Activated T-helper 1 cell treated with anti-CD3 and anti-CD28 coated beads, Interleukin-2, amount 50 U/mL, for 16 hours (primary cell): ENCODE results near the gene BOLA3.
"Not testable (repeated sequence)": the region's sequence is repeated elsewhere in the genome, so short reads cannot be mapped to it uniquely, and the experiment has no call there.

Source experiments
- DNase-seq, 2 donors: peaks; one replicate each; pipeline ENCODE4 v3.0.0-alpha.2; 2020; ENCODE audit warnings: low read depth in 1 of 2, low spot score in 1 of 2

The BOLA3 gene

DNA sequence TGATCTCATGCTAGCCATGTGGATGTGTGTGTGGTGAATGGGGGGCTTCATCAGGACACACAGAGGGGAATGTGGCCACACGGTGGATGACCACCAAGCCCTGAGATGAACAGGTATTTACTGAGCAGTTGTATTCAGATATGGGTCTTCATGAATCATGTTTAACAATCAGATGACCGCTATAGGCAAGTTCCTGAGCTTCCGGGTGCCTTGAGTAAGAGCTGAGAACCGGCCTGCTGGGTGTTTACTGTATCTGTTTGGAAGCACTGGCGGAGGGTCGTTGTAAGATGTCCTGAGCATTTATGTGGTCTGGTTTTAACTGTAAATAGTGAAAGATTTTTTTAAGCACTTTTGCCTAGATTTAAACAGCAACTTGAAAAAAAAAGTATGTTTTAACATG lies 43.9 kb downstream of the BOLA3 start:
- DNase-seq: no peak

DNA sequence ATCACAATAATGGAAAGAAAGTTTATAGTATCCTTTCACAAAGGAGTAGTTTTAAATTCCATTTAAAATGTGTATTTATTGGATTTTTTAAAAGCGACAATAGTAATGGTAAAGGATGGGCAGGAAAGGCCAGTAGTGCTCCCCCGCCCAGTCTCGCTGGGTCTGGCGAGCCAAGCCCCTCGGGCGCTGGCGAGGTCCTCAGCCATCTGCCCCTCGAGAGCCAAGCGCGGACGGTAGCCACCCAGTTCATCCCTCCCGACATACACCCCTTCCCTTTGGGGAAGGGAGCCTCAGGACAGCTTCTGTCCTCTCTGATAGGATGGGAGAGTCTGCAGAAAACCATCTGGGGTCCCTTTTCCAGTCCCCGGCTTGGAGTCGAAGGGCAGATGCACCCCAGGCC lies 45.2 kb downstream of the BOLA3 start:
- DNase-seq: no peak

DNA sequence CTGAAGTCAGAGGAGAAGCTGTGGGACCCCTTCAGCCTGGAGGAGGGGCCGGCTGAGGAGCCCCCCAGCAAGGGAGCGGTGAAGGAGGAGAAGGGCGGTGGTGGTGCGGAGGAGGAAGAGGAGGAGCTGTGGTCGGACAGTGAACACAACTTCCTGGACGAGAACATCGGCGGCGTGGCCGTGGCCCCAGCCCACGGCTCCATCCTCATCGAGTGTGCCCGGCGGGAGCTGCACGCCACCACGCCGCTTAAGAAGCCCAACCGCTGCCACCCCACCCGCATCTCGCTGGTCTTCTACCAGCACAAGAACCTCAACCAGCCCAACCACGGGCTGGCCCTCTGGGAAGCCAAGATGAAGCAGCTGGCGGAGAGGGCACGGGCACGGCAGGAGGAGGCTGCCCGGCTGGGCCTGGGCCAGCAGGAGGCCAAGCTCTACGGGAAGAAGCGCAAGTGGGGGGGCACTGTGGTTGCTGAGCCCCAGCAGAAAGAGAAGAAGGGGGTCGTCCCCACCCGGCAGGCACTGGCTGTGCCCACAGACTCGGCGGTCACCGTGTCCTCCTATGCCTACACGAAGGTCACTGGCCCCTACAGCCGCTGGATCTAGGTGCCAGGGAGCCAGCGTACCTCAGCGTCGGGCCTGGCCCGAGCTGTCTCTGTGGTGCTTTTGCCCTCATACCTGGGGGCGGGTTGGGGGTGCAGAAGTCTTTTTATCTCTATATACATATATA lies 46.0 kb downstream of the BOLA3 start:
- no peak for DNase-seq

DNA sequence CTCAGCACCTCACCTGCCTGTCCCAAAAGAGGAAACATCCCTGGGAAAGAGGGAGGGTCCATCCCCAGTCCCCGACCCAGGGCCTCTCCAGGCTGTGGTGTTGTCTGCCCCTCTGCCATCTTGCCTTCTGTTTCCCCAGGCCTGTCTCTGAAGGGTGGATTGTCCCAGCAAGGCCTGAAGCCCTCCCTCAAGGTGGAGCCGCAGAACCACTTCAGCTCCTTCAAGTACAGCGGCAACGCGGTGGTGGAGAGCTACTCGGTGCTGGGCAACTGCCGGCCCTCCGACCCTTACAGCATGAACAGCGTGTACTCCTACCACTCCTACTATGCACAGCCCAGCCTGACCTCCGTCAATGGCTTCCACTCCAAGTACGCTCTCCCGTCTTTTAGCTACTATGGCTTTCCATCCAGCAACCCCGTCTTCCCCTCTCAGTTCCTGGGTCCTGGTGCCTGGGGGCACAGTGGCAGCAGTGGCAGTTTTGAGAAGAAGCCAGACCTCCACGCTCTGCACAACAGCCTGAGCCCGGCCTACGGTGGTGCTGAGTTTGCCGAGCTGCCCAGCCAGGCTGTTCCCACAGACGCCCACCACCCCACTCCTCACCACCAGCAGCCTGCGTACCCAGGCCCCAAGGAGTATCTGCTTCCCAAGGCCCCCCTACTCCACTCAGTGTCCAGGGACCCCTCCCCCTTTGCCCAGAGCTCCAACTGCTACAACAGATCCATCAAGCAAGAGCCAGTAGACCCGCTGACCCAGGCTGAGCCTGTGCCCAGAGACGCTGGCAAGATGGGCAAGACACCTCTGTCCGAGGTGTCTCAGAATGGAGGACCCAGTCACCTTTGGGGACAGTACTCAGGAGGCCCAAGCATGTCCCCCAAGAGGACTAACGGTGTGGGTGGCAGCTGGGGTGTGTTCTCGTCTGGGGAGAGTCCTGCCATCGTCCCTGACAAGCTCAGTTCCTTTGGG lies 47.2 kb downstream of the BOLA3 start:
- no peak for DNase-seq

DNA sequence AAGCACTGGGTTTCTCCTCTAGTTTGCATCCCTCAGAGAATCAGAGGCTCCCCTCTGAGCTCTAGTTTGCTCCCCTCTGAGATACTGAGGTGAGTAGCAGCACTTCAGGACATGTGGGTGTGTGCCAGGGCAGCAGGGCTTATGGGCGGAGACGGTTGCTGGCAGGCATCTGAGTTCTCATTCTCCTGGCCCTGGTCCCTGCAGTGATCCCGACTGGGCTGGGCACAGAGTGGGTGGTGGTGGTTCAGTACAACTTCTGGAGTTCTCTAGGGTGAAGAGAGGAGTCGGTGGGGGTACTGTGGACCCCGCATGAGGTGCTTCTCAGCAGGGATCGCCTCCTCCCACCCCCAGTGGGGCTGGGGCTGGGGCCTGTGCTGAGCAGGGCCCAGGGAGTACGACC lies 47.9 kb downstream of the BOLA3 start:
- no peak for DNase-seq

DNA sequence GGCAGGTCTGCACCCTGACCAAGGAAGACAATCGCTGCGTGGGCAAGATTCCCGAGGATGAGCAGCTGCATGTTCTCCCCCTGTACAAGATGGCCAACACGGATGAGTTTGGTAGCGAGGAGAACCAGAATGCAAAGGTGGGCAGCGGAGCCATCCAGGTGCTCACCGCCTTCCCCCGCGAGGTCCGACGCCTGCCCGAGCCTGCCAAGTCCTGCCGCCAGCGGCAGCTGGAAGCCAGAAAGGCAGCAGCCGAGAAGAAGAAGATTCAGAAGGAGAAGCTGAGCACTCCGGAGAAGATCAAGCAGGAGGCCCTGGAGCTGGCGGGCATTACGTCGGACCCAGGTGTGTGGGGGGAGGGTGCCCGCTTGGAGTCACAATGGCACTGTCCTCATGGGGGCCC lies 48.4 kb downstream of the BOLA3 start:
- no peak for DNase-seq

DNA sequence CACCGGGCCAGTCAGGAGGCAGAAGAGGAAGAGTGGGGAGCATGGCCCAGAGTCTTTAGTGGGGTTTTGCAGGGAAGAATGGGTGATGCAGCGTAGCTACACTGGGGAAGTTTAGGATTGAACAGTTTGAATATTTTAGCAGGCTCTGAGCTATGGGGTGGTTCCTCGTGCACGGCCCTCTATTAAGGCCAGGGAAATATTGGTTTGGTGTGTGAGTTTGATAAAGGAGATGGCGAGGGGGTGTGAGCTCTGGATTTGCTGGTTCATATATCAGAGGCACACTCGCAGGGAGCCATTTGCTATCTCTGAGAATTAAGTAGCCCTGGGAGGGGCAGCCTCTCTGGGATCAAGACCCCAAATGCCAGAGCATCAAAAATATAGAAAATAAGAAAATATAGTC lies 50.1 kb downstream of the BOLA3 start:
- DNase-seq: no peak

DNA sequence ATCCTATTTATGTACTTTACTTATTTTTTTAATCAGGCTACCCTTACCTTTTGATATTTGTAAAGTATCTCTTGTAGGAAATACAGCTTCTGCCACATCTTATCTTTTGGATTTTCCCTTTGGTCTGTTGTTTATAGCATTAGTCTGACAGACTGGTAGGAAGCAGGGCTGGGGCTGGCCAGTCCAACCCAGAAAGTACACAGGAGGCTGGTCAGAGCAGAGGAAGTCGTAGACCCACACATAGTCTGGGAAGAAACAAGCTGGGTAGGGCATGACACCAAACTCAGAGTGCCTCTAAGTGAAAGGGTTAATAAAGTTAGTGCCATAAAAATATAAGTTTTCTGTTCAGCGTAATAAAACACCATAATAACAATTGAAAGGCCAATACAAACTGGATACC lies 51.7 kb downstream of the BOLA3 start:
- no peak for DNase-seq

DNA sequence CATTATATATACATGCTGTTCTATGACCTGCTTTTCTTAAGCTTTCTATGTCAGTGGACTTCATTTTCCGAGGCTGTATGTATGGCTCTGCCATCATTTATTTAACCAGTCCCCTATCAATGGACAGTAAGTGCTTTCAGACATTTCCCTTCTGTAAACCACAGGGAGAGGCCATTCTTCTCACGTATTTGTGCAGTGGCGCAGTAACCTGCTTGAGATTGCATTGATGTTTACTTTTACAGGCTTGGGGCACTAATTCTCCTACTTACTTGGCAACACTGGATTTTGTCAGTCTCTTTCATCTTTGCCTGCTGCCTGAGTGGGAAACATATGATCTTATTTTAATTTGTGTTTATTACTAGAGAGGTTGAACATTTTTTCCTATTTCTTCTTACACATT lies 52.1 kb downstream of the BOLA3 start:
- DNase-seq: no peak

DNA sequence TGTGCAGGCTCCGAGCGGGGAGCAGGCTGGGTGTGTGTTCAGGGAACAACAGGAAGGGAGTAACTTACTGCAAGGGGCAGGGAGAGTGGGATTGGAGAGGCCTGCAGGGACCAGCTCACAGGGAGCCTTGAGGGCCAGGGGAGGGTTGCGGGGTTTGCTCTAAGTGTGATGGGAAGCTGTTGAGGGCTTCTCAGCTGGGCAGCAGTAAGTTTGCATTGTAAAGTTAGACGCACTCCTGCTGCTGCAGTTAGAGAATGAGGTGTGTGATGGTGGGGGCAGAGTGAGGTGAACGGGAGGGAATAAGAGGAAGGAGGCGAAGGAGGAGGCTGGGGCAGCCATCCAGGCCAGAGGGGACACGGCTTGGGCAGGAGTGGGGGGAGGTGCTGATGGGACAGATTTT lies 53.4 kb downstream of the BOLA3 start:
- DNase-seq: no peak

DNA sequence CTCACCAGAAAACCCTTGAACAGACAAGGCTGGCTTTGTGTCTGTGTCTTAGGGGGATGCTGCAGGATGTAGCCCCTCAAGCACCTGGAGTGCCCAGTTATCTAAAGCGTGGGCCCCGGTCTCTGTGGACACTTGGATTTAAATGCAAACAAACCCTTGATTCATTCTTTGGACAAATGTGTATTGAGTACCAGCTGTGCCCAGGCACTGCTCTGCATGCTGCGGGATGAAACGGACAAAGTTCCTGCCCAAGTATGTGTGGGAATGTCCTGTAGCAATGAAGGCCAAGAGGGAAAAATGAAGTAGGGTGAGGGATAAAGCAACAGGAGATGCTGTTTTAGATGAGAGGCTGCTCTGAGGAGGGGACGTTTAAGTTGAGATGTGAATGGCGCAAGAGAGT lies 53.9 kb downstream of the BOLA3 start:
- no peak for DNase-seq

DNA sequence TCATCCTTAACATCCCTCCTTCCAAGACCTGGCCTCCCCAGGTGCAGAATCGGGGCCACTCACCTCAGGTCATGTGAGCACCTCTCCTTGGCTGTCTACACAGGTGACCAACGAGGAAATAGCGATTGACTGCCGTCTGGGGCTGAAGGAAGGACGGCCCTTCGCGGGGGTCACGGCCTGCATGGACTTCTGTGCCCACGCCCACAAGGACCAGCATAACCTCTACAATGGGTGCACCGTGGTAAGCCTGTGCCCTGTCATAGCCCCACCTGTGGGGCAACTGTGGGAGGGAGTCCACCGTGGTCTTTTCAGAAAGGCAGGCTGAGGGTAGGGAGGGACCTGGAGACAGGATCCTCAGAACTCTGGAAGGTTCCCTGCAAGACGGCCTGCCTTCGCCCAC lies 54.3 kb downstream of the BOLA3 start:
- DNase-seq: no peak

DNA sequence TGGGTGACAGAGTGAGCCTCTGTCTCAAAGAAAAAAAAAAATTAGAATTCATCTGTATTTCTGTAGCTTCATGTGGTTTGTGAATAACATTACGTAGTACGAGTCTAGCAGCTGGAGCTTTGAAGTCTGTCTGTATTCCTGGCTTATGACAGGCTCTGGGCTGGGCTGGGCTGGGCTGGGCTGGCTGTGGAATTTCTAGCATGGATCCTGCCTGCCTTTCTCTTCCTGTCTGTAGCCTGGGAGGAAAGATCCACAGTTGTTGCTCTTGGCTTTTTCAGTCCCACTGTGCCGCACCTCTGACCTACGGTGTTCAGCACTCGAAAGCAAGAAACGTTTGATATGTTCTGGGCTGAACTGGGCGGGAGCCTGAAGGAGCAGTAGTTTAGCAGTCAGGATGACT lies 55.4 kb downstream of the BOLA3 start:
- no peak for DNase-seq

DNA sequence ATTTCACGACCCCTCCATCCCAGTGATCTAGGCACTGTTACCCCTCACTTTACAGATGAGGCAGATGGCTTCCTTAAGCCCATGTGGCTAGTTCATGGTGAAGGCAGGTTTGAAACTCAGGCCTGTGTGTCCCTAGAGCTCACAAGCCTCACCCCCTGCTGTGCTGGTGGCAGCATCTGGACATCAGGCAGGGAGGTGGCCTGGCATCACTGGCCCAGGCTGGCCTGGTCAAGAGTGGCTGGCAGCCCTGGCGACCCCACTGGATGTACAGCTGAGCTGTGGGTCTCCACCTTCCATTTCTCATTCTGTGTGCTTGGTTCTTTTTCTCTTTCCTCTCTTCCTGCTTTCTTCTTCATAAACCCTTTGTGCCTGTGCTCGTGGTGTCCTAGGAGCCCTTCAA lies 56.3 kb downstream of the BOLA3 start:
- no peak for DNase-seq

DNA sequence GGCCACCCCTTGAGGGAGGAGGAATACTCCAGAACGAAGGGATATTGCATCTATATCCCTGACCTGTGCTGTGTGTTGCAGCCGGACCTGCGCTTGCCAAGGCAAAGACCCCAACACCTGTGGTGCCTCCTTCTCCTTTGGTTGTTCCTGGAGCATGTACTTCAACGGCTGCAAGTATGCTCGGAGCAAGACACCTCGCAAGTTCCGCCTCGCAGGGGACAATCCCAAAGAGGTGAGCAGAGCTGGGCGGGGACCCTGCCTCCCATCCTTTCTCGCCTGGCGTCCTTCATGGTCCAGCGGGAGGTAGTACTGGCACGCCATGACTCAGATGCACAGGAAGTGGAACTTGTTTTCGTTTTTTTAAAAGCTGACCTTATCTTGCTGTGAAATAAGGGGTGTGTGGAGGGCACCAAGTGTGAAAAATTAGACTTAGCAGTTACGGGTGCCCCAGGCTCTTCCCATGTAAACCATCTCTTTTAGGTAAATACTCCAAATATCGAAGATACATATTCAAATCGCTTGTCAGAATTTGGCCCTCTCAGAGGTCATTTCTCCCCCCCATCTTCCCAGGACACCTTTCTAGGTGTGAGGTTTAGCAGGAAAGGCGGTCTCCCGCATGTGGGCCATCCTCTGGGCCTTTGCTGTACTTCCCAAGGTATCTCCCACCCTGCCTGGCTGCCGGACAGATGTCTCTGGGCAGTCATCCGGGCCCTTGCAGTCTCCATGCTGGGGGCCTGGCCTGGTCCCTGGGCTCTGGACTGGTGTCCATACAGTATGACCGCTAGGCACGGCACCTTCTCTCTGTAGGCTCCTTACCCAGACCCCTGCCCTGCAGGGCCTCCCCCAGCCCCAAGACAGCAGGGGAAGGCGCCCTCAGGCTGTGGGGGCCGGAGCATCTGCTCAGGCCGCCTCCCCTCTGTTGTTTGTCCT lies 57.6 kb downstream of the BOLA3 start:
- no peak for DNase-seq

DNA sequence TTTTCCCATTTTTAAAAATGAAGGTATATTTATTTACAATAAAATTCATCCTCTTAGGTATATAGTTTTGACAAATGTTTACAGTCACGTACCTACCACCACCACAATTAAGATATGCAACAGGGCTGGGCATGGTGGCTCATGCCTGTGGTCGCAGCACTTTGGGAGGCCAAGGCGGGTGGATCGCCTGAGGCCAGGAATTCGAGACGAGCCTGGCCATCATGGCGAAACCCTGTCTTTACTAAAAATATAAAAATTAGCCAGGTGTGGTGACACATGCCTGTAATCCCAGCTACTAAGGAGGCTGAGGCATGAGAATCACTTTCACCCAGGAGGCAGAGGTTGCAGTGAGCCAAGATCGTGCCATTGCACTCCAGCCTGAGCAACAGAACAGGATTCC lies 59.0 kb downstream of the BOLA3 start:
- DNase-seq: not testable (repeated sequence)

DNA sequence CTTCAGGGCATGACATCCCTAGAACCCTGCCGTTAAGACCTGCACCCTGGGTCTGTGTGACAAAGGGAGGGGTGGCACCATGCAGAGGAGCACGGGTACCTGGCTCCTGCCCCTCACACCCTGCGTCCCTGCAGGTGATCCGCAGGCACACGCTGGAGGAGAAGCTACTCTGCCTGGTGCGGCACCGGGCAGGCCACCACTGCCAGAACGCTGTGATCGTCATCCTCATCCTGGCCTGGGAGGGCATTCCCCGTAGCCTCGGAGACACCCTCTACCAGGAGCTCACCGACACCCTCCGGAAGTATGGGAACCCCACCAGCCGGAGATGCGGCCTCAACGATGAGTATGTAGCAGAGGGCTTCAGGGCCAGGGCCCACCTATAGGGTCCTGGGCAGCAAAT lies 60.0 kb downstream of the BOLA3 start:
- DNase-seq: no peak

DNA sequence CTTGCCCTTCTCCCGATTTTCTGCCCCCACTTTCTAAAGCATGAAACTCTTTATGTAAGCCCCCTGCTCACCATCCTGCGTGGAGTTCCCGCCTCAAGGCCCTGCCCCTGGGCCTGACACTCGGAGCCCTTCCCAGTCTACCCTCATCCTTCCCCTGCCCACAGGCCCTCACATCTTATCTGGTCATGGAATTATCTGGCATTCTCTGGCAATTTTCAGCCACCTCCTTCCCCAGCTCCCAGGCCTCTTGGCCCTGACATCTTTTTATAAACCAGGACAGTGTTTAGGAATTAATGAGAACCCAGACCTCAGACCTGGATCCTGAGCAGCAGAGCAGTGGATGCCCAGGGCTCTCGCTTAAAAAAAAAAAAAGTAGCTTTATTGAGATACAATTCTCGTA lies 61.7 kb downstream of the BOLA3 start:
- no peak for DNase-seq
